GM23338 (cell line): ENCODE results near the gene CCDC106. TPM values are rescaled to one million over a fixed set of nuclear protein-coding genes. Genes with fewer than 3 reads are reported as not detected.

Experiments
- ATAC-seq: fragments of 200-7000 bp; cut with Tn5 transposase; 3 replicates; pipeline ENCODE4 v1.9.1; 2020
- DNase-seq: peaks from one replicate; pipeline ENCODE4 v3.0.0-alpha.2; 2015; ENCODE audit warnings: low spot score
- H2AFZ ChIP-seq: fragments of 200-600 bp; sonication (generic); 2 replicates; pipeline ENCODE4 v1.8.0; 2016; ENCODE audit warnings: antibody characterized with exemption, mild to moderate bottlenecking, moderate library complexity
- H3F3A ChIP-seq: fragments of 200-600 bp; sonication (generic); replicated peaks from 2 replicates; pipeline ENCODE4 v1.8.0; 2017; ENCODE audit warnings: antibody characterized with exemption, mixed run types, low read depth
- H3K27ac ChIP-seq: fragments of 200-600 bp; sonication (generic); 2 replicates; pipeline ENCODE4 v1.6.1; 2016; ENCODE audit warnings: low read depth
- H3K27me3 ChIP-seq: fragments of 200-600 bp; sonication (generic); 2 replicates; pipeline ENCODE4 v1.8.0; 2016; ENCODE audit warnings: mild to moderate bottlenecking, mixed run types, moderate library complexity; ENCODE audit not compliant: insufficient read depth
- H3K36me3 ChIP-seq: fragments of 200-600 bp; sonication (generic); 2 replicates; pipeline ENCODE4 v1.8.0; 2016; ENCODE audit warnings: mild to moderate bottlenecking; ENCODE audit not compliant: insufficient read depth
- H3K4me1 ChIP-seq: fragments of 200-600 bp; sonication (generic); 2 replicates; pipeline ENCODE4 v1.8.0; 2016; ENCODE audit warnings: mild to moderate bottlenecking, moderate library complexity; ENCODE audit not compliant: insufficient read depth
- H3K4me2 ChIP-seq: fragments of 200-600 bp; sonication (generic); 2 replicates; pipeline ENCODE4 v1.7.1; 2017; ENCODE audit warnings: mixed run types
- H3K4me3 ChIP-seq: fragments of 200-600 bp; sonication (generic); 2 replicates; pipeline ENCODE4 v1.6.1; 2016; ENCODE audit warnings: mixed run types
- H3K79me2 ChIP-seq: fragments of 200-600 bp; sonication (generic); replicated peaks from 2 replicates; pipeline ENCODE4 v1.8.0; 2017; ENCODE audit warnings: mild to moderate bottlenecking; ENCODE audit not compliant: insufficient read depth
- H3K9me2 ChIP-seq: fragments of 200-600 bp; sonication (generic); 2 replicates; pipeline ENCODE4 v1.8.0; 2017; ENCODE audit not compliant: insufficient read depth
- H4K20me1 ChIP-seq: fragments of 200-600 bp; sonication (generic); replicated peaks from 2 replicates; pipeline ENCODE4 v1.8.0; 2017; ENCODE audit warnings: mild to moderate bottlenecking; ENCODE audit not compliant: insufficient read depth
- H3K27ac Mint-ChIP-seq: 2 replicates; pipeline ENCODE4 v1.8.0; 2020; ENCODE audit warnings: inconsistent platforms, mild to moderate bottlenecking, moderate library complexity, mixed read lengths
- H3K27me3 Mint-ChIP-seq: 3 replicates; pipeline ENCODE4 v1.8.0; 2022; ENCODE audit warnings: low read depth, mild to moderate bottlenecking, moderate library complexity, mixed read lengths, inconsistent platforms; ENCODE audit not compliant: insufficient read depth, poor library complexity
- H3K36me3 Mint-ChIP-seq: 3 replicates; pipeline ENCODE4 v1.8.0; 2021; ENCODE audit warnings: low read depth, mild to moderate bottlenecking, inconsistent platforms, moderate library complexity, mixed read lengths
- H3K4me1 Mint-ChIP-seq: 3 replicates; pipeline ENCODE4 v1.8.0; 2020; ENCODE audit warnings: mild to moderate bottlenecking, inconsistent platforms, mixed read lengths
- H3K4me3 Mint-ChIP-seq: 3 replicates; pipeline ENCODE4 v1.8.0; 2021; ENCODE audit warnings: moderate library complexity, mild to moderate bottlenecking, inconsistent platforms, mixed read lengths
- H3K9me3 Mint-ChIP-seq: 3 replicates; pipeline ENCODE4 v1.8.0; 2020; ENCODE audit warnings: moderate library complexity, mild to moderate bottlenecking, inconsistent platforms, mixed read lengths
- CREB1 ChIP-seq: fragments of 250-450 bp; sonication (Bioruptor Pico); IDR thresholded peaks from 2 replicates; pipeline ENCODE4 v1.5.0; 2020; ENCODE audit warnings: low read depth, mild to moderate bottlenecking, moderate library complexity
- CTCF ChIP-seq, 2 experiments: fragments of 200-600 bp in 1 of 2; sonication (generic) in 1 of 2; conservative IDR thresholded peaks; 2 replicates each; pipeline versions ENCODE4 v1.5.1 to v1.6.1; 2016 to 2017; ENCODE audit warnings: antibody characterized with exemption in 2 of 2, low read depth in 2 of 2, mild to moderate bottlenecking in 2 of 2, moderate library complexity in 1 of 2
- ETS1 ChIP-seq: IDR thresholded peaks from 2 replicates; pipeline ENCODE4 v1.6.1; 2016; ENCODE audit warnings: antibody characterized with exemption
- POLR2AphosphoS5 ChIP-seq: IDR thresholded peaks from 2 replicates; pipeline ENCODE4 v1.6.1; 2016; ENCODE audit warnings: antibody characterized with exemption, low read depth
- STAT1 ChIP-seq: IDR thresholded peaks from one replicate; pipeline ENCODE4 v1.6.1; 2016; ENCODE audit warnings: antibody characterized with exemption; ENCODE audit not compliant: unreplicated experiment
- ZNF331 ChIP-seq: fragments of 250-450 bp; sonication (Bioruptor Pico); IDR thresholded peaks from 2 replicates; pipeline ENCODE4 v1.5.0; 2020; ENCODE audit warnings: low read depth, mild to moderate bottlenecking, moderate library complexity
- polyA plus RNA-seq: library from polyadenylated mRNA; unstranded; fragments of >200 nt; fragmentation: Nextera tagmentation; extraction: Ambion mirVana; gene quantifications from 2 replicates; pipeline ENCODE4 v1.2.1, GENCODE V29; 2016
- total RNA-seq: library from RNA; depleted of rRNA; stranded (reverse); fragments of >200 nt; shearing (Covaris generic); gene quantifications from 2 replicates; pipeline ENCODE4 v1.2.3, GENCODE V29; 2014
- TF ChIP-seq, protein P1 (sequence below): fragments of 250-450 bp; sonication (Bioruptor Pico); IDR thresholded peaks from 2 replicates; pipeline ENCODE4 v1.5.0; 2020; ENCODE audit warnings: mild to moderate bottlenecking, moderate library complexity

The CCDC106 gene
- total and polyA plus RNA-seq, 2 experiments from 2014 or later = 12.0 to 17.6 TPM

DNA sequence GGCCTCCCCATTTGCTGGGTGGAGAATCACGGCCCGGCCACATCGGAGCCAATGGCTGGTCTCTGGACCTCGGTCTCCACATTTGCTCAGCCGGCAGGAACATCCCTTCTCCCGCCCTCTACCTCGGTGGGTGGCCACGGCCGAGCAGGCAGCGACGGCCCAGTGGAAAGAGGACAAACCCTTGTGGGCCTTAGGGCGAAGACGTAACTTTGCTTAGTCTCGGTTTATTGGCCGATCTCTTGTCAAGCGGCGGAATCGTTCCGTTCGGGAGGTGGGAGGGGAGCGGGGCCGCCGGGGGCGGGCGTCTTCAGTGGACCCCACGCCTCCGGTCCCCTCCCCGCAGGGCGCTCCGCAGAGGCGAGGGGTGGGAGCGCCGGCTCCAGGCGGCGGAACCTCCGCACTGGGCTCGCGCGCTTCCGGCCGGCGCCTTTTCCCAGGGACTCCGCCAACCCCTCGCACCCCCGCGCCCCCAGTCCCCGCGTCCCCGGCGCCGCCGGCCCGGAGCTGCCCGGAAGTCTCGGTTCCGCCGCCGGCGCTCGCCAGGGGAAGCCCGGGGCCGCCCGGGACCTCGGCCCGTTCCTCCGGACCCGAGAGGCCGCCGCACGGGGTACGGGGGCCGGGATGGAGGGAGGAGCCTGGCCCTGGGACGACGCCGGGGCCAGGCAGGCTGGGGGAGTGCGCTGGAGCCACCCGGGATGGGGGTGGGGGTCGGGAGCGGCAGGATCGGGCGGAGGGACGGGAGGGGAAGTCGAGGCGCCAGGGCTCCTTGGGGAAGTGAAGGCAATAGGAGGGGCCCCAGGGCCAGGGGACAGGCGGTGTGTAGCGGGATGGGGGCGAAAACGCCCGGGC lies 7.2 kb upstream of the CCDC106 start, which contains the start of gene ZNF580:
Gene ZNF580, plus strand, starts transcription at position 426 of the 849 bp plus-strand sequence. CDS start 1,507 bp downstream, outside the sequence.
- Histone ChIP-seq H3K4me3 (peak within 1 kb of the TSS; percentile 89), H3K4me2 (peak within 1 kb of the TSS; percentile 96), H3K79me2 (peaks cover 34% of the 10 kb centered on the region), H3K27ac (peak within 1 kb of the TSS; percentile 84), H3K27me3 (no peaks in the 10 kb centered on the region), H3K9me2 (0 out of 2 replicates have a peak, but pooled peaks cover 3% of the 10 kb centered on the region), H3K4me1 (peaks cover 4% of the 10 kb centered on the region), H4K20me1 (peaks cover 5% of the 10 kb centered on the region; the same call in 1 of the 2 replicates), H3K36me3 (no peaks in the 10 kb centered on the region), H3F3A (peaks cover 25% of the 10 kb centered on the region), H2AFZ (peak within 1 kb of the TSS; percentile 66; the same call in 1 of the 2 replicates)
- Mint-ChIP-seq H3K4me3 (peak within 1 kb of the TSS; percentile 84), H3K27me3 (peaks cover 40% of the 10 kb centered on the region), H3K36me3 (peaks cover 39% of the 10 kb centered on the region), H3K4me1 (peaks cover 25% of the 10 kb centered on the region), H3K27ac (peak within 1 kb of the TSS; percentile 91), H3K9me3 (peaks cover 8% of the 10 kb centered on the region)
- DNase-seq (peak; percentile 75), ATAC-seq (peak; percentile 57)
- TF ChIP-seq POLR2AphosphoS5 = no peak; the same call in 1 of the 2 replicates

GRCh38 chr19:55641426-55642152 lies 6.4 kb upstream of the CCDC106 start:
- Mint-ChIP-seq H3K36me3 (peaks cover 45% of the 10 kb centered on the region), H3K27ac (peak overlapping the region; percentile 91), H3K4me3 (peak overlapping the region; percentile 84), H3K9me3 (peaks cover 8% of the 10 kb centered on the region), H3K4me1 (peaks cover 17% of the 10 kb centered on the region), H3K27me3 (peaks cover 39% of the 10 kb centered on the region)
- Histone ChIP-seq H3F3A (peaks cover 26% of the 10 kb centered on the region), H3K4me3 (peak overlapping the region; percentile 89), H3K27me3 (no peaks in the 10 kb centered on the region), H3K9me2 (0 out of 2 replicates have a peak, but pooled peaks cover 3% of the 10 kb centered on the region), H4K20me1 (peaks cover 2% of the 10 kb centered on the region; the same call in 1 of the 2 replicates), H3K4me2 (peak overlapping the region; percentile 96), H3K79me2 (peaks cover 35% of the 10 kb centered on the region), H3K4me1 (no peaks in the 10 kb centered on the region; the same call in 1 of the 2 replicates), H3K36me3 (no peaks in the 10 kb centered on the region), H3K27ac (peak overlapping the region; percentile 84), H2AFZ (no peak overlapping the region)
- TF ChIP-seq ETS1 = no peak
- TF ChIP-seq ZNF331 (CRISPR knock-in tag) = no peak
- TF ChIP-seq, protein P1, sequence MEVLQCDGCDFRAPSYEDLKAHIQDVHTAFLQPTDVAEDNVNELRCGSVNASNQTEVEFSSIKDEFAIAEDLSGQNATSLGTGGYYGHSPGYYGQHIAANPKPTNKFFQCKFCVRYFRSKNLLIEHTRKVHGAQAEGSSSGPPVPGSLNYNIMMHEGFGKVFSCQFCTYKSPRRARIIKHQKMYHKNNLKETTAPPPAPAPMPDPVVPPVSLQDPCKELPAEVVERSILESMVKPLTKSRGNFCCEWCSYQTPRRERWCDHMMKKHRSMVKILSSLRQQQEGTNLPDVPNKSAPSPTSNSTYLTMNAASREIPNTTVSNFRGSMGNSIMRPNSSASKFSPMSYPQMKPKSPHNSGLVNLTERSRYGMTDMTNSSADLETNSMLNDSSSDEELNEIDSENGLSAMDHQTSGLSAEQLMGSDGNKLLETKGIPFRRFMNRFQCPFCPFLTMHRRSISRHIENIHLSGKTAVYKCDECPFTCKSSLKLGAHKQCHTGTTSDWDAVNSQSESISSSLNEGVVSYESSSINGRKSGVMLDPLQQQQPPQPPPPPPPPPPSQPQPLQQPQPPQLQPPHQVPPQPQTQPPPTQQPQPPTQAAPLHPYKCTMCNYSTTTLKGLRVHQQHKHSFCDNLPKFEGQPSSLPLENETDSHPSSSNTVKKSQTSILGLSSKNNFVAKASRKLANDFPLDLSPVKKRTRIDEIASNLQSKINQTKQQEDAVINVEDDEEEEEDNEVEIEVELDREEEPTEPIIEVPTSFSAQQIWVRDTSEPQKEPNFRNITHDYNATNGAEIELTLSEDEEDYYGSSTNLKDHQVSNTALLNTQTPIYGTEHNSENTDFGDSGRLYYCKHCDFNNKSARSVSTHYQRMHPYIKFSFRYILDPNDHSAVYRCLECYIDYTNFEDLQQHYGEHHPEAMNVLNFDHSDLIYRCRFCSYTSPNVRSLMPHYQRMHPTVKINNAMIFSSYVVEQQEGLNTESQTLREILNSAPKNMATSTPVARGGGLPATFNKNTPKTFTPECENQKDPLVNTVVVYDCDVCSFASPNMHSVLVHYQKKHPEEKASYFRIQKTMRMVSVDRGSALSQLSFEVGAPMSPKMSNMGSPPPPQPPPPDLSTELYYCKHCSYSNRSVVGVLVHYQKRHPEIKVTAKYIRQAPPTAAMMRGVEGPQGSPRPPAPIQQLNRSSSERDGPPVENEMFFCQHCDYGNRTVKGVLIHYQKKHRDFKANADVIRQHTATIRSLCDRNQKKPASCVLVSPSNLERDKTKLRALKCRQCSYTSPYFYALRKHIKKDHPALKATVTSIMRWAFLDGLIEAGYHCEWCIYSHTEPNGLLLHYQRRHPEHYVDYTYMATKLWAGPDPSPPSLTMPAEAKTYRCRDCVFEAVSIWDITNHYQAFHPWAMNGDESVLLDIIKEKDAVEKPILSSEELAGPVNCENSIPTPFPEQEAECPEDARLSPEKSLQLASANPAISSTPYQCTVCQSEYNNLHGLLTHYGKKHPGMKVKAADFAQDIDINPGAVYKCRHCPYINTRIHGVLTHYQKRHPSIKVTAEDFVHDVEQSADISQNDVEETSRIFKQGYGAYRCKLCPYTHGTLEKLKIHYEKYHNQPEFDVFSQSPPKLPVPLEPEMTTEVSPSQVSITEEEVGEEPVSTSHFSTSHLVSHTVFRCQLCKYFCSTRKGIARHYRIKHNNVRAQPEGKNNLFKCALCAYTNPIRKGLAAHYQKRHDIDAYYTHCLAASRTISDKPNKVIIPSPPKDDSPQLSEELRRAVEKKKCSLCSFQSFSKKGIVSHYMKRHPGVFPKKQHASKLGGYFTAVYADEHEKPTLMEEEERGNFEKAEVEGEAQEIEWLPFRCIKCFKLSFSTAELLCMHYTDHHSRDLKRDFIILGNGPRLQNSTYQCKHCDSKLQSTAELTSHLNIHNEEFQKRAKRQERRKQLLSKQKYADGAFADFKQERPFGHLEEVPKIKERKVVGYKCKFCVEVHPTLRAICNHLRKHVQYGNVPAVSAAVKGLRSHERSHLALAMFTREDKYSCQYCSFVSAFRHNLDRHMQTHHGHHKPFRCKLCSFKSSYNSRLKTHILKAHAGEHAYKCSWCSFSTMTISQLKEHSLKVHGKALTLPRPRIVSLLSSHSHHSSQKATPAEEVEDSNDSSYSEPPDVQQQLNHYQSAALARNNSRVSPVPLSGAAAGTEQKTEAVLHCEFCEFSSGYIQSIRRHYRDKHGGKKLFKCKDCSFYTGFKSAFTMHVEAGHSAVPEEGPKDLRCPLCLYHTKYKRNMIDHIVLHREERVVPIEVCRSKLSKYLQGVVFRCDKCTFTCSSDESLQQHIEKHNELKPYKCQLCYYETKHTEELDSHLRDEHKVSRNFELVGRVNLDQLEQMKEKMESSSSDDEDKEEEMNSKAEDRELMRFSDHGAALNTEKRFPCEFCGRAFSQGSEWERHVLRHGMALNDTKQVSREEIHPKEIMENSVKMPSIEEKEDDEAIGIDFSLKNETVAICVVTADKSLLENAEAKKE (CRISPR knock-in tag) = no peak
- TF ChIP-seq CTCF (conservative IDR thresholded peaks at IDR 0.05; ENCODE audit: low read depth in 2 of 2) = no peak
- no peak for TF ChIP-seq CREB1
- TF ChIP-seq STAT1 = no peak
- DNase-seq = peak; percentile 67
- ATAC-seq = peak; percentile 2
